GM19397 (cell line): Measurements from ENCODE around the gene CORO1C.
"Not testable (repeated sequence)": the region's sequence is repeated elsewhere in the genome, so short reads cannot be mapped to it uniquely, and the experiment has no call there.

Experiments
- ATAC-seq: cut with Tn5 transposase; IDR thresholded peaks from one replicate; pipeline ENCODE4 v1.9.1; 2021; ENCODE audit warnings: mild to moderate bottlenecking, moderate library complexity; ENCODE audit not compliant: unreplicated experiment

Gene CORO1C

GRCh38 chr12:108620236-108620879 lies 111.0 kb downstream of the CORO1C start:
- ATAC-seq: no peak

DNA sequence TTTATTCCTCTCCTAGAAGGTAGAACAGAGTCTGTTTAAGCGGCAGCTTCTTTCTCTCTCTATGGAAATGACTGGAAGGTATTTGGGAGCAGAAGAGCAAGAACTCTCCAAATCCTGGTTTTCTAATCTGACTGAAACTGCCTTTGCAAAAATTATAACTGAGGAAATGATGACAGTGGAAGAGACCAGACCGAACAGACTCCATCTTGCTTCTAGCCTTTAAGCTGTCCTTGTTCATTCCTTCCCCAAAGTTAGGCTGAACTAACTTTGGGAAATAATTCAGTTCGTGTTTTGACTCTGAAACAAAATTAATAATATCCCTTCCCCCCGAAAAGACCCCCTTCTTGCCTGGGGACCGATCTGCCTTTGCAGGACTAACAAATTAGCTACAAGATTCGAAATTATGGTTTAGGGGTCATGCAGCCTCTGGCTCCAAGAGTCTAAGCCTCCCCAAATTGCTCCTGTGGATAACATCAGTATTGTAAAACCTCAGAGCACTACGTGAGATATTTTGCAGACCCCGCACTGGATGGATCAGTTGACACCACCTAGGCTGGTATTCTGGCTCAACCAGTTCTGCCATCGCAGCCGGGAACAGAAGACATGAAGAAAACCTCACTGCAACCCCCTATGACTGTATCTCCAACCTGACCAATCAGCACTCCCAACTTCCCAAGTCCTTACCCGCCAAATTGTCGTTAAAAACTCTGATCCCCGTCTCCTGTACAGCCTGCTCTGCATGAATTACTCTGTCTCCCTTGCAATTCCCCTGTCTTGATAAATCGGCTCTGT lies 111.8 kb downstream of the CORO1C start:
- ATAC-seq: no peak

DNA sequence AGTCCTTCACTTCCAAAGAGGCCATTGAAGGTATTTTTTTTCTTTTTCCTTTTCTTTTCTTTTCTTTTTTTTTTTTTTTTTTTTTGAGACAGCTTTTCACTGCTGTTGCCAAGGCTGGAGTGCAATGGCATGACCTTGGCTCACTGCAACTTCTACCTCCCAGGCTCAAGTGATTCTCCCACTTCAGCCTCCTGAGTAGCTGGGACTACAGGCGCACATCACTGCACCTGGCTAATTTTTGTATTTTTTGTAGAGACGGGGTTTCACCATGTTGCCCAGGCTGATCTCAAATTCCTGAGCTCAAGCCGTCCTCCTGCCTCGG lies 112.4 kb downstream of the CORO1C start:
- ATAC-seq: not testable (repeated sequence)

DNA sequence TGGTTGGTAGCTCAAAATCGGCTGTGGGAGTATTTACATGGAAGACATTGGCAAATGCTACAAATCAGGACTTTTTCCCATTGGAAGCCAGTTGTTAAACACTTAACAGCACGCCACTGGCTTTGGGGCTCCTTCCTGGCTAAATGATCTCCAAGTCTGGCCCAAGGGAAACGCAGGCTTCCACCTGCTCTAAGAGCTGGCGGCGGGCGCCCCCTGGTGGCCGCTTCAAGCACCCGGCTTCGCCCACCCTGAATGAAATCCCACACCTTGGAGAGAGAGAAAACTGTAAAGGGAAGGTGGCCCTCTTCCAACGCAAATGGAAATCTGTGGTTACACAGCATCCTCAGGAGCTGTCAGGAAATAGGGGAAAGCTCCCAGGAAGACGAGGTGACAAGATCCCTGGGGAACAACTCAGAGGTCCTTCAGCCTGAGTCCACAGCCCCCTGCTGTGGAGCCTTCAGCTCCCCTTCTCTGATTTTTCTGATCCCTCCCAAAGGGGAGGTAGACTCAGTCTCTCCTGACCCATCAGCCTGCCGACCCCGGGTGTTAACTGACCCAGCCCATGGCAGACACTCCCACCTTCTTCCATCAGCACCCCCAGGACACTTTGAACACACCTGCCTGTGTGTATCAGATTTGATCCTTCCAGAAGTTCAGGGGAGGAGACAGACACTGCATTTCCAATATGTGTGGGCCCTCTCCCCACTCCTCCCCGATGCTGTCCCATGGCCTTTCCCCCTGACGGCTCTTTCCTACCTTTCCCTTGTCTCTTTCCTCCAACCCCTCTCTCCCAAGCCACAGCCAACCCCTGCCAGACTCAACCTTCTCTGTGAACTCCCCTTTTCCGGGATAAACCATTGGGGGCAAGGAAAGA lies 113.0 kb downstream of the CORO1C start:
- ATAC-seq: no peak

GRCh38 chr12:108616941-108617858 lies 114.1 kb downstream of the CORO1C start:
- ATAC-seq: peak; percentile 78

GRCh38 chr12:108616359-108616758 lies 115.0 kb downstream of the CORO1C start:
- ATAC-seq: no peak

DNA sequence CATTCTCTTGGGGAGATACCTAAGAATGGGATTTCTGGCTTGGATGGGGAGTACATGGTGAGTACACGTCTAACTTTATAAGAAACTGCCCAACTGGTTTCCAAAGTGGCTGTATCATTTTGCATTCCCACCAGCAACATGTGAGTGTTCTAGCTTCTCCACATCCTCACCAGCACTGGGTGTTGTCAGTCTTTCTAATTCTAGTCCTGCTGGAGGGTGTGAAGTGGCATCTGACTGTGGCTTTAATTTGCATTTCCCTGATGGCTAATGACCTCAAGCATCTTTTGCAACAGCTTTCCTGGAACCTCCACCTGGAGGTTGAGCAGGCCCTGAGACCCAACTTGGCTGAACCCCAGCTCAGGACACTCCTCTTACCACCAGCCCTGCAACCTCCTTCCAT lies 115.4 kb downstream of the CORO1C start:
- no peak for ATAC-seq

DNA sequence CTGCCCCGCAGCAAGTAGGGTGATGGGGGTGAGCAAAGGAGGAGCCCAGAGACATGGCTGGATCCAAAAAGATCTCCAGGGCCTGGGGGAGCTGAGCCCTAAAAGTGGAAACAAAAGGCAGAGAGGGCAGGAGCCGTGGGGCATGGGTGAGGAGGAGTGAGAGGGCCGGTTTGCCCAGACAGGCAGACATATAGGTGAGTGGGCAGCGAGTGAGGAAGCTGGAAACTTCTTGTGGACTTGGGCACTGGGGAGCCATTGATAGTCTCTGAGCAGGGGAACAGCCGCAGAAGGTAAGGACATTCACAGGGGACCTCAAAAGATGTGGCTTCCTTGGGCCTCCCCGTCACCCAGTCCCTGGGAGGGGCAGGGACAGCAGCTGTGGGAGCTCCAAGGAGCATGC lies 116.7 kb downstream of the CORO1C start:
- no peak for ATAC-seq

- ATAC-seq: no peak
Observed at GRCh38 chr12:108614041-108614440, 117.3 kb downstream of the CORO1C start.

DNA sequence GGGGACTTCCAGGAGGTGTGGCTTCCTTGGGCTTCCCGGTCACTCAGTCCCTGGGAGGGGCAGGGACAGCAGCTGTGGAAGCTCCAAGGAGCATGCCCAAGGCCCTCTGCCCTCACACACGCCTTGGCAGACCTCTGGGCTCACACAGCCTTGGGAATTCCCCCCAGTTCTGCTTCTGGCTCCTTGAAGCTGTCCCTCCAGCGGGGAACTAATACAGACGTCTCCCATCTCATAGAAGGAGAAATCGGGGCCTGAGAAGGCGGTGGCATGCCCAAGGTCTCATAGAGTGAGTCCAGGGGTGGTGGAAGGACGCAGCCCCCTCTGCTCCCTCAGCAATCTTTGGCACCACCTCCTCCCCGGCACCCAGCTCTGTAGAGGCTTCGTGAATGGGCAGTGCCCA lies 117.8 kb downstream of the CORO1C start:
- ATAC-seq: no peak

GRCh38 chr12:108612788-108613282 lies 118.5 kb downstream of the CORO1C start:
- no peak for ATAC-seq

DNA sequence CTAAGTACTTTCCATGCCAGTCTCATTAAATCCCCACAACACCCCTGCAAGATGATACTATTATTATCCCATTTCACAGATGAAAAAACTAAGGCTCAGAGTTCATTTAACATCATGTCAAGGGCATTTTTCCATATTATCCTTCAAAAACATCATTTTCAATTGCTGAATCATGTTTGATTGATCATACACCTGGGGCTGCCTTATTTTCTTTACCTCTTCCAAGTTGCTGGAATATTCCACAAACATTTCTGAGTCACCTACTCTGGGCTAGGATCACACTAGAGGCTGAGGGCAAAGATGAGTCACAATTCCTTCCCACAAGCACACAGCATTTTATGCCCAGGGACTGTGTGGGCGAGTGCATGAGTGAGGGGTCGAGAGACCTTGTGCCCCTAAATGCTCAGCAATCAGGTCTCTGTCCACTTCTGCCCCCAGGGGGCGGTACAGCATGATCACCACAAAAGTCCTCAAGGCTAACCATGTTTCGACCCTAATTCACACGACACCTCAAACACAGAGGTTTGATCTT lies 119.4 kb downstream of the CORO1C start:
- no peak for ATAC-seq

DNA sequence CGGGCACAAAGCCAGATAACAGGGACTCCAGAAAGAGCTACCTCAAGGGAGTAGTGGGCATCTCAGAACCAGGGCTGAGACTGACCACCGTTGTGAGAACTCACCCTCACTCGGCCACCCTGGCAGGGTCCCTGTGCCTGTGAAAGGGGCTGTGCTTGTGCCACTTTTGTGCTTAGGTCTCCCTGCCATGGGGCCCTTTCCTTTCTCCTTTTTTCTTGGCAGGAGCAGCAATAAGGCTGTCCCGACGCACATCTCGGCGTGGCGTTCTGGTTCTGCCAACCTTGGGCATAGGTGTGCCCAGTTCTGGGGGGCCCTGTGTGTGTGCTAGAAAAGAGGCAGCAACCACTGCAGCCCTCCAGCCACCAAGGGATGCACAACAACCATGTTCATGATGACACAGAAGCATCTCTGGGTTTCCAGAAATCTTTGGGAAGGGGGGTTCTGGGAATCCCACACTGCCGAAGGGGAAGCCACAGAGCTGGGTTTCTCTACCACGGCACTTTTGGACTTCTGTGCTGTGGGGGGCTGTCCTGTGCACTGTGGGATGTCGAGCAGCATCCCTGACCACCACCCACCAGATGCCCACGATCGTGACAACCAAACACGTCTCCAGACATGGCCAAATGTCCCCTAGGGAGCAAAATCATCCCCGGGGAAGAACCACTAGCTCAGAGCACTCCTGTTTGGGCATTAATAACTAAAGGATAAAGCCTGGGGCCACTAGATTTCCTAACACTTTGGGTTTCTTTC lies 120.3 kb downstream of the CORO1C start:
- no peak for ATAC-seq

GRCh38 chr12:108610336-108610815 lies 120.9 kb downstream of the CORO1C start:
- ATAC-seq: no peak

- ATAC-seq: no peak
Observed at GRCh38 chr12:108609537-108610335, 121.6 kb downstream of the CORO1C start.

- no peak for ATAC-seq
Observed at GRCh38 chr12:108608616-108609015, 122.7 kb downstream of the CORO1C start.

- no peak for ATAC-seq
Observed at GRCh38 chr12:108607981-108608600, 123.2 kb downstream of the CORO1C start.

- no peak for ATAC-seq
Observed at GRCh38 chr12:108606492-108606891, 124.8 kb downstream of the CORO1C start.
